Measurements from ENCODE around the gene UVSSA. TPM values are rescaled to one million over a fixed set of nuclear protein-coding genes. Genes with fewer than 3 reads are reported as not detected.
"Not testable (repeated sequence)": the region's sequence is repeated elsewhere in the genome, so short reads cannot be mapped to it uniquely, and the experiment has no call there.

Gene UVSSA
- total and polyA plus RNA-seq, 7 experiments from 2014 or later, result 3.2 to 44.1 (median 39.3) TPM

GRCh38 chr4:1371176-1372165, 24.5 kb downstream of the UVSSA start:
- ChIA-PET POLR2A (no interaction called here), CTCF (no interaction called here)
- peaks cover 0 to 71% (median 0%) of the 10 kb centered on the region in 3 experiments for H3K36me3 ChIP-seq (ENCODE audit: control insufficient read depth in 2 of 3, insufficient read depth in 3 of 3, low read length in 3 of 3)
- peaks cover 0 to 41% (median 23%) of the 10 kb centered on the region in 5 donors for H3K36me3 Mint-ChIP-seq
- no peaks in the 10 kb centered on the region for H3K9me3 ChIP-seq (ENCODE audit: control insufficient read depth in 2 of 3, low read length in 3 of 3)
- no peak overlapping the region for H3K4me3 Mint-ChIP-seq
- peaks cover 0 to 9% (median 0%) of the 10 kb centered on the region in 11 donors for H3K9me3 Mint-ChIP-seq
- no peak overlapping the region for H3K27ac Mint-ChIP-seq
- H3K4me3 ChIP-seq (ENCODE audit: low read length), result no peak overlapping the region
- no peaks in the 10 kb centered on the region for H3K4me1 ChIP-seq (ENCODE audit: control insufficient read depth in 2 of 2, insufficient read depth in 2 of 2, low read length in 2 of 2)
- H3K27me3 ChIP-seq (ENCODE audit: control insufficient read depth in 2 of 2, insufficient read depth in 2 of 2, low read length in 2 of 2), result no peaks in the 10 kb centered on the region
- no peak overlapping the region for H3K27ac ChIP-seq (ENCODE audit: low read depth, low read length)
- H3K27me3 Mint-ChIP-seq, result no peaks in the 10 kb centered on the region
- no peak for ATAC-seq
- DNase-seq, result no peak
- intact Hi-C loops (cut with micrococcal nuclease), result no loop called here
- H3K4me1 Mint-ChIP-seq, result peaks cover 0 to 7% (median 0%) of the 10 kb centered on the region in 7 donors

DNA sequence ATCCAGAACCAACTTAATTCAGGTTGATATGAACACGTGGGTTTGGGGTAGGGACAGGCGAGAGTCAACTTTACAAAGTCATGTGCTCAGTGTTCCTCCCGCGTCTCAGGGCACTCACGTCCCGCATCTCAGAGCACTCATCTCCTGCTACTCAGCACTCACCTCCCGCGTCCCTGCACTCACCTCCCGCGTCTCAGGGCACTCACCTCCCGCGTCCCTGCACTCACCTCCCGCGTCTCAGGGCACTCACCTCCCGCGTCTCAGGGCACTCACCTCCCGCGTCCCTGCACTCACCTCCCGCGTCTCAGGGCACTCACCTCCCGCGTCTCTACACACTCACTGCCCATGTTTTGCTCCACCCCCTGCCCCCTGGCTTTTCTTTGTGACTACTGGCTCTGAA, 25.6 kb downstream of the UVSSA start:
- POLR2A ChIA-PET; intact Hi-C loops (cut with micrococcal nuclease); H3K27me3 ChIP-seq (ENCODE audit: control insufficient read depth in 2 of 2, insufficient read depth in 2 of 2, low read length in 2 of 2); H3K4me3 Mint-ChIP-seq; H3K9me3 Mint-ChIP-seq; H3K4me1 Mint-ChIP-seq; H3K27ac ChIP-seq (ENCODE audit: low read depth, low read length); H3K4me1 ChIP-seq (ENCODE audit: control insufficient read depth in 2 of 2, insufficient read depth in 2 of 2, low read length in 2 of 2); DNase-seq; H3K9me3 ChIP-seq (ENCODE audit: control insufficient read depth in 2 of 3, low read length in 3 of 3); H3K27ac Mint-ChIP-seq; ATAC-seq; CTCF ChIA-PET; H3K27me3 Mint-ChIP-seq; H3K4me3 ChIP-seq (ENCODE audit: low read length): not testable (repeated sequence)
- peaks cover 0 to 80% (median 0%) of the 10 kb centered on the region in 3 experiments for H3K36me3 ChIP-seq (ENCODE audit: control insufficient read depth in 2 of 3, insufficient read depth in 3 of 3, low read length in 3 of 3)
- H3K36me3 Mint-ChIP-seq, result peaks cover 0 to 41% (median 23%) of the 10 kb centered on the region in 5 donors

DNA sequence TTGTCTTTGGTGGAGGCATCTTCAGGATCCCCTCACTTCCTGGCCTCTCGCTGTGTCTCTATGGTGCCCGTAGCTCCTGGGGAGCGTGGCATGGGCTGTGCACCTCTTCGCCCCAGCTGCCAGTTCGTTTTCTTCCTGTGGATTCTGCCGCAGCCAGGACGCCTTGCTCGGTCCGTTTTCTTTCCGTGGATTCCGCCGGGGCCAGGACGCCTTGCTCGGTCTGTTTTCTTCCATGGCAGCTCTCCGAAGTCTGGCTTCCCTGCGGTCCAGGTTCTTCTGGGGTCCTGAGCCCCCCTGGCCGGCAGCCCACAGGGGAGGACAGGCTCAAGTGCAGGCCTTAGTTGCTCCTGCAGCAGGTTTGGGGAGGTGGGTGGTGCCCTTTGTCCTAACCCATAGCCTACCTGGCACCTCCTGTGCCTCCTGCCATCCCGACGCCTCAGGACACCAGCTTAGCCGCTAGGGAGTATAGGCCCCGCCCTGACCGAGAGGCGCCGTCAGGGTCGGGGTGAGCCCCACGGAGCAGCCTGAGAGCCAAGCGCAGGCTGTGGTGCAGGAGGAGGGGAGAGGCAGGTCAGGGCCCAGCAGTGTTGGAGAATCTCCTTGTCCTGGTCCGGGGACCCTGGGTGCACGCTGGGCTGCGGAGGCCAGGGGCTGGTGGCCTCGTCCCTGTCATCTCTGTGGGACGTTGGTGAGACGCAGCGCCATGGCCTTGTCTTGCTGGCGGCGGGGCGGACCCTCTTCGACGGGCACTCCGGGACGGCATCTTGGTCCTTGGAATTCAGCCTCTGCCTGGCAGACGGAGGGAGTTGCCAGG, 27.1 kb downstream of the UVSSA start:
- Histone ChIP-seq H3K4me3 (ENCODE audit: low read length) (no peak overlapping the region), H3K4me1 (ENCODE audit: control insufficient read depth in 2 of 2, insufficient read depth in 2 of 2, low read length in 2 of 2) (no peaks in the 10 kb centered on the region), H3K27ac (ENCODE audit: low read depth, low read length) (no peak overlapping the region), H3K27me3 (ENCODE audit: control insufficient read depth in 2 of 2, insufficient read depth in 2 of 2, low read length in 2 of 2) (no peaks in the 10 kb centered on the region), H3K9me3 (ENCODE audit: control insufficient read depth in 2 of 3, low read length in 3 of 3) (no peaks in the 10 kb centered on the region), H3K36me3 (ENCODE audit: control insufficient read depth in 2 of 3, insufficient read depth in 3 of 3, low read length in 3 of 3) (peaks cover 0 to 68% (median 0%) of the 10 kb centered on the region in 3 experiments)
- ATAC-seq (no peak), DNase-seq (no peak)
- Mint-ChIP-seq H3K4me3 (no peak overlapping the region), H3K4me1 (peaks cover 0 to 7% (median 0%) of the 10 kb centered on the region in 7 donors), H3K9me3 (peaks cover 0 to 9% (median 0%) of the 10 kb centered on the region in 11 donors), H3K27ac (peak overlapping the region in 1 of 9 donors; percentile 67), H3K36me3 (peaks cover 0 to 41% (median 23%) of the 10 kb centered on the region in 5 donors), H3K27me3 (no peaks in the 10 kb centered on the region)
- ChIA-PET POLR2A (interaction anchor here (0.5 kb wide), 1 partner anchor 11 kb away, joined by 3 read pairs; no protein-coding TSS in a partner anchor), CTCF (no interaction called here)
- intact Hi-C loops (cut with micrococcal nuclease), result no loop called here

GRCh38 chr4:1374706-1375045, 27.7 kb downstream of the UVSSA start:
- Mint-ChIP-seq H3K36me3 (peaks cover 0 to 36% (median 23%) of the 10 kb centered on the region in 5 donors), H3K9me3 (peaks cover 0 to 9% (median 0%) of the 10 kb centered on the region in 11 donors), H3K4me1 (peaks cover 0 to 7% (median 0%) of the 10 kb centered on the region in 7 donors), H3K27me3 (no peaks in the 10 kb centered on the region), H3K4me3 (no peak overlapping the region), H3K27ac (no peak overlapping the region)
- ATAC-seq, result no peak
- CTCF ChIA-PET, result no interaction called here
- H3K36me3 ChIP-seq (ENCODE audit: control insufficient read depth in 2 of 3, insufficient read depth in 3 of 3, low read length in 3 of 3), result peaks cover 0 to 68% (median 0%) of the 10 kb centered on the region in 3 experiments
- no peaks in the 10 kb centered on the region for H3K27me3 ChIP-seq (ENCODE audit: control insufficient read depth in 2 of 2, insufficient read depth in 2 of 2, low read length in 2 of 2)
- DNase-seq, result no peak
- POLR2A ChIA-PET, result no interaction called here
- no peak overlapping the region for H3K27ac ChIP-seq (ENCODE audit: low read depth, low read length)
- intact Hi-C loops (cut with micrococcal nuclease), result no loop called here
- no peaks in the 10 kb centered on the region for H3K9me3 ChIP-seq (ENCODE audit: control insufficient read depth in 2 of 3, low read length in 3 of 3)
- no peak overlapping the region for H3K4me3 ChIP-seq (ENCODE audit: low read length)
- H3K4me1 ChIP-seq (ENCODE audit: control insufficient read depth in 2 of 2, insufficient read depth in 2 of 2, low read length in 2 of 2), result no peaks in the 10 kb centered on the region

GRCh38 chr4:1375051-1375721, 28.2 kb downstream of the UVSSA start:
- Histone ChIP-seq H3K27ac (ENCODE audit: low read depth, low read length) (no peak overlapping the region), H3K9me3 (ENCODE audit: control insufficient read depth in 2 of 3, low read length in 3 of 3) (no peaks in the 10 kb centered on the region), H3K36me3 (ENCODE audit: control insufficient read depth in 2 of 3, insufficient read depth in 3 of 3, low read length in 3 of 3) (peaks cover 0 to 68% (median 0%) of the 10 kb centered on the region in 3 experiments), H3K27me3 (ENCODE audit: control insufficient read depth in 2 of 2, insufficient read depth in 2 of 2, low read length in 2 of 2) (no peaks in the 10 kb centered on the region), H3K4me3 (ENCODE audit: low read length) (no peak overlapping the region), H3K4me1 (ENCODE audit: control insufficient read depth in 2 of 2, insufficient read depth in 2 of 2, low read length in 2 of 2) (no peaks in the 10 kb centered on the region)
- DNase-seq, result no peak
- H3K4me3 Mint-ChIP-seq, result no peak overlapping the region
- intact Hi-C loops (cut with micrococcal nuclease), result no loop called here
- no peaks in the 10 kb centered on the region for H3K27me3 Mint-ChIP-seq
- H3K9me3 Mint-ChIP-seq, result peaks cover 0 to 9% (median 0%) of the 10 kb centered on the region in 11 donors
- no peak overlapping the region for H3K27ac Mint-ChIP-seq
- peaks cover 0 to 31% (median 23%) of the 10 kb centered on the region in 5 donors for H3K36me3 Mint-ChIP-seq
- CTCF ChIA-PET, result no interaction called here
- ATAC-seq, result no peak
- H3K4me1 Mint-ChIP-seq, result peaks cover 0 to 7% (median 0%) of the 10 kb centered on the region in 7 donors
- POLR2A ChIA-PET, result no interaction called here

DNA sequence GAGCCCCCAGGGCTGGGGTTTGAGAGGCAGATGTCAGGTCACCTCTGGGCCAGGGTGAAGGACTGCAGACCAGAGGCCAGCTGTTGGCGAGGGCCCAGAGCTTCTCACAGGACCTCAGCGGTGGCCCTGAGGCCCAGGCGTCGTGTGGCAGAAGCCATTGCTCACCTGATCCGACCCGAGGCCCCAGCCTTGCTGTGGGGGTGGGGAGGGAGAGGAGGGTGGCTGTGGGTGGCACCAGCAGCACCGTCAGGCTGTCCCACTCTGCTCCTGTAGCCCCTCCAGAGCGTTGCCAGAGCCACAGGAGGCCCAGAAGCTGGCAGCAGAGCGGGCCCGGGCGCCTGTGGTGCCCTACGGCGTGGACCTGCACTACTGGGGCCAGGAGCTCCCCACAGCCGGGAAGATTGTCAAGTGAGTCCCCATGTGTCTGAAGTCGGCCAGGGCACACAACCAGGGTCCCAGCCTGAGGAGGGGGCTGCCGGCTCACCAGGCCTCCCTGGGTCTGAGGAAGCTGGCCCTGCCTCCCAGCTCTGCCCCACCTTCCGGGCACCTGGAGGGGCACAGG, 28.8 kb downstream of the UVSSA start:
- Histone ChIP-seq H3K9me3 (ENCODE audit: control insufficient read depth in 2 of 3, low read length in 3 of 3) (no peaks in the 10 kb centered on the region), H3K4me3 (ENCODE audit: low read length) (no peak overlapping the region), H3K36me3 (ENCODE audit: control insufficient read depth in 2 of 3, insufficient read depth in 3 of 3, low read length in 3 of 3) (peaks cover 0 to 64% (median 0%) of the 10 kb centered on the region in 3 experiments), H3K27me3 (ENCODE audit: control insufficient read depth in 2 of 2, insufficient read depth in 2 of 2, low read length in 2 of 2) (no peaks in the 10 kb centered on the region), H3K4me1 (ENCODE audit: control insufficient read depth in 2 of 2, insufficient read depth in 2 of 2, low read length in 2 of 2) (no peaks in the 10 kb centered on the region), H3K27ac (ENCODE audit: low read depth, low read length) (no peak overlapping the region)
- no peak overlapping the region for H3K27ac Mint-ChIP-seq
- H3K9me3 Mint-ChIP-seq, result peaks cover 0 to 9% (median 0%) of the 10 kb centered on the region in 11 donors
- ChIA-PET CTCF (no interaction called here), POLR2A (no interaction called here)
- intact Hi-C loops (cut with micrococcal nuclease), result no loop called here
- H3K27me3 Mint-ChIP-seq, result no peaks in the 10 kb centered on the region
- H3K4me1 Mint-ChIP-seq, result peaks cover 0 to 5% (median 0%) of the 10 kb centered on the region in 7 donors
- no peak for ATAC-seq
- DNase-seq, result no peak
- peaks cover 0 to 28% (median 23%) of the 10 kb centered on the region in 5 donors for H3K36me3 Mint-ChIP-seq
- no peak overlapping the region for H3K4me3 Mint-ChIP-seq
